DOHH2 (cell line): Measurements from ENCODE around the gene ARID1B.

Source experiments
- CTCF ChIP-seq: fragments of 200-600 bp; sonication (generic); IDR thresholded peaks from one replicate; pipeline ENCODE4 v1.5.1; 2014; ENCODE audit warnings: antibody characterized with exemption, mild to moderate bottlenecking, low read depth, low read length; ENCODE audit not compliant: poor library complexity, severe bottlenecking
- EZH2phosphoT487 ChIP-seq: fragments of 200-600 bp; sonication (generic); IDR thresholded peaks from 2 replicates; pipeline ENCODE4 v1.6.1; 2017; ENCODE audit warnings: borderline replicate concordance, mild to moderate bottlenecking, antibody characterized with exemption, low read length, moderate library complexity, mixed read lengths

- TF ChIP-seq CTCF (no peak), EZH2phosphoT487 (no peak)
Measured at GRCh38 chr6:156994215-156995076, 217.3 kb downstream of the ARID1B start.
